Body of pancreas (tissue), 4 donors: Measurements from ENCODE around the gene SNX32.

ENCODE experiments used
- CTCF ChIP-seq, 7 experiments: fragments of 450-650 bp in 4 of 7; fragments of 200-600 bp in 3 of 7; sonication (generic) in 3 of 7; IDR thresholded peaks; one replicate each; pipeline ENCODE4 v1.5.1; 2016 to 2019; ENCODE audit warnings: antibody characterized with exemption in 7 of 7
- POLR2A ChIP-seq, 3 donors: fragments of 450-650 bp; IDR thresholded peaks; one replicate each; pipeline ENCODE4 v1.6.1; 2016; ENCODE audit warnings: antibody characterized with exemption in 3 of 3, mild to moderate bottlenecking in 2 of 3

GRCh38 chr11:65851811-65852507 lies 18.2 kb downstream of the SNX32 start:
- no peak for TF ChIP-seq POLR2A (IDR thresholded peaks at IDR 0.05)
- no peak for TF ChIP-seq CTCF (IDR thresholded peaks at IDR 0.05)
